ENCODE results near the gene BTBD19.
"Not testable (repeated sequence)": the region's sequence is repeated elsewhere in the genome, so short reads cannot be mapped to it uniquely, and the experiment has no call there.

DNA sequence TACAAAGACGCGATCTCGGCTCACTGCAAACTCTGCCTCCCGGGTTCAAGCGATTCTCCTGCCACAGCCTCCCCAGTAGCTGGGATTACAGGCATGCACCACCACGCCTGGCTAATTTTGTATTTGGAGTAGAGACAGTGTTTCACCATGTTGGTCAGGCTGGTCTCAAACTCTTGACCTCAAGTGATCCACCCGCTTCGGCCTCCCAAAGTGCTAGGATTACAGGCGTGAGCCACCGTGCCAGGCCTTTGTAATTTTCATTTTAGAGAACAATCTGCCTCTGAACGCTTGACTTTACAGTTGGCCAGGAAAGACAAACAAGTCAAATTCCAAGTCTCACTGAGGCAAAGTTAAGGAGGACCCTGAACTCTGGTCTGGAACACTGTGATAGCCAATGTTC, 30.0 kb downstream of the BTBD19 start:
- TF ChIP-seq, protein P1, sequence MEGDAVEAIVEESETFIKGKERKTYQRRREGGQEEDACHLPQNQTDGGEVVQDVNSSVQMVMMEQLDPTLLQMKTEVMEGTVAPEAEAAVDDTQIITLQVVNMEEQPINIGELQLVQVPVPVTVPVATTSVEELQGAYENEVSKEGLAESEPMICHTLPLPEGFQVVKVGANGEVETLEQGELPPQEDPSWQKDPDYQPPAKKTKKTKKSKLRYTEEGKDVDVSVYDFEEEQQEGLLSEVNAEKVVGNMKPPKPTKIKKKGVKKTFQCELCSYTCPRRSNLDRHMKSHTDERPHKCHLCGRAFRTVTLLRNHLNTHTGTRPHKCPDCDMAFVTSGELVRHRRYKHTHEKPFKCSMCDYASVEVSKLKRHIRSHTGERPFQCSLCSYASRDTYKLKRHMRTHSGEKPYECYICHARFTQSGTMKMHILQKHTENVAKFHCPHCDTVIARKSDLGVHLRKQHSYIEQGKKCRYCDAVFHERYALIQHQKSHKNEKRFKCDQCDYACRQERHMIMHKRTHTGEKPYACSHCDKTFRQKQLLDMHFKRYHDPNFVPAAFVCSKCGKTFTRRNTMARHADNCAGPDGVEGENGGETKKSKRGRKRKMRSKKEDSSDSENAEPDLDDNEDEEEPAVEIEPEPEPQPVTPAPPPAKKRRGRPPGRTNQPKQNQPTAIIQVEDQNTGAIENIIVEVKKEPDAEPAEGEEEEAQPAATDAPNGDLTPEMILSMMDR (conservative IDR thresholded peaks at IDR 0.05 in 1 of 2, IDR thresholded peaks at IDR 0.05 in 1 of 2; ENCODE audit: extremely low read depth in 1 of 2, insufficient read depth in 1 of 2, low read depth in 1 of 2, low read length in 2 of 2) = not testable (repeated sequence)
- TF ChIP-seq EZH2 (IDR thresholded peaks at IDR 0.05; ENCODE audit: borderline replicate concordance, low read length) = not testable (repeated sequence)

All from mammary epithelial cell (primary cell).